Ascending aorta (tissue), 2 donors: ENCODE data around the gene PARD6B. TPM values are rescaled to one million over a fixed set of nuclear protein-coding genes. Genes with fewer than 3 reads are reported as not detected.
A peak's percentile ranks its signal among the peaks of the same experiment; 100 is the strongest.
"Not testable (repeated sequence)": the region's sequence is repeated elsewhere in the genome, so short reads cannot be mapped to it uniquely, and the experiment has no call there.

Experiments
- DNase-seq, 2 donors: peaks; one replicate each; pipeline ENCODE4 v3.0.0-alpha.2; 2019; ENCODE audit warnings: low spot score in 2 of 2
- H3K27ac ChIP-seq, 2 donors: fragments of 200-600 bp; sonication (generic); one replicate each; pipeline ENCODE4 v1.5.1; 2016 to 2017; ENCODE audit warnings: mild to moderate bottlenecking in 1 of 2
- H3K27me3 ChIP-seq: fragments of 200-600 bp; sonication (generic); one replicate; pipeline ENCODE4 v1.5.1; 2017
- H3K36me3 ChIP-seq, 2 donors: fragments of 200-600 bp; sonication (generic); one replicate each; pipeline ENCODE4 v1.5.1; 2016
- H3K4me1 ChIP-seq, 2 donors: fragments of 200-600 bp; sonication (generic); one replicate each; pipeline ENCODE4 v1.5.1; 2016 to 2017; ENCODE audit warnings: mild to moderate bottlenecking in 1 of 2
- H3K4me3 ChIP-seq, 2 donors: fragments of 200-600 bp; sonication (generic); one replicate each; pipeline ENCODE4 v1.5.1; 2016 to 2017; ENCODE audit warnings: mild to moderate bottlenecking in 1 of 2
- H3K9me3 ChIP-seq, 2 donors: fragments of 200-600 bp; sonication (generic); one replicate each; pipeline ENCODE4 v1.5.1; 2016
- CTCF ChIP-seq, 3 experiments: fragments of 200-600 bp in 2 of 3; fragments of 450-650 bp in 1 of 3; sonication (generic) in 2 of 3; IDR thresholded peaks; one replicate each; pipeline ENCODE4 v1.5.1; 2016 to 2019; ENCODE audit warnings: antibody characterized with exemption in 3 of 3, mild to moderate bottlenecking in 1 of 3, moderate library complexity in 1 of 3
- intact Hi-C: fragments of 100-400 bp; cut with DNase I; formaldehyde crosslinking; loops from one replicate; pipeline ENCODE4 v1.15.1; 2023
- total RNA-seq: library from RNA; depleted of rRNA; stranded (reverse); fragments of >200 nt; gene quantifications from one replicate; pipeline ENCODE4 v1.1.0, GENCODE V29; 2016

PARD6B gene
- total RNA-seq, 1 donor from 2014 or later = 1.2 TPM

GRCh38 chr20:50762045-50762422 lies 30.7 kb downstream of the PARD6B start:
- no peak for DNase-seq
- no peaks in the 10 kb centered on the region for H3K27me3 ChIP-seq
- no peaks in the 10 kb centered on the region for H3K36me3 ChIP-seq
- intact Hi-C loops = no loop called here
- peak overlapping the region; percentile 48 to 58 for H3K27ac ChIP-seq
- no peak for TF ChIP-seq CTCF (IDR thresholded peaks at IDR 0.05)
- H3K9me3 ChIP-seq = no peaks in the 10 kb centered on the region
- H3K4me1 ChIP-seq = peaks cover 2 to 16% of the 10 kb centered on the region in 2 donors
- no peak overlapping the region for H3K4me3 ChIP-seq

- H3K27me3 ChIP-seq = no peaks in the 10 kb centered on the region
- intact Hi-C loops = no loop called here
- no peaks in the 10 kb centered on the region for H3K36me3 ChIP-seq
- no peak overlapping the region for H3K4me3 ChIP-seq
- H3K27ac ChIP-seq = peak overlapping the region; percentile 48 to 58
- peaks cover 2 to 16% of the 10 kb centered on the region in 2 donors for H3K4me1 ChIP-seq
- peak; percentile 48 to 89 for DNase-seq
- TF ChIP-seq CTCF (IDR thresholded peaks at IDR 0.05) = no peak
- H3K9me3 ChIP-seq = no peaks in the 10 kb centered on the region
Measured at GRCh38 chr20:50762435-50763220, 31.2 kb downstream of the PARD6B start.

- intact Hi-C loops = not testable (repeated sequence)
Measured at GRCh38 chr20:50763550-50764458, 32.4 kb downstream of the PARD6B start.

GRCh38 chr20:50765251-50765650 lies 33.9 kb downstream of the PARD6B start:
- intact Hi-C loops, DNase-seq, H3K27me3 ChIP-seq, H3K4me3 ChIP-seq, H3K27ac ChIP-seq, H3K9me3 ChIP-seq, H3K36me3 ChIP-seq: not testable (repeated sequence)
- peaks cover 2 to 16% of the 10 kb centered on the region in 2 donors for H3K4me1 ChIP-seq

More at GRCh38 chr20:50763550-50764458, 32.4 kb downstream of the PARD6B start:
- H3K9me3 ChIP-seq, H3K36me3 ChIP-seq, DNase-seq, H3K4me3 ChIP-seq, H3K27me3 ChIP-seq: not testable (repeated sequence)
- H3K4me1 ChIP-seq = peaks cover 2 to 16% of the 10 kb centered on the region in 2 donors
- peak overlapping the region in 1 of 2 donors; percentile 58 for H3K27ac ChIP-seq

GRCh38 chr20:50765674-50766073 lies 34.3 kb downstream of the PARD6B start:
- no peak overlapping the region for H3K27ac ChIP-seq
- TF ChIP-seq CTCF (IDR thresholded peaks at IDR 0.05) = no peak
- no peak for DNase-seq
- H3K27me3 ChIP-seq = no peaks in the 10 kb centered on the region
- H3K9me3 ChIP-seq = no peaks in the 10 kb centered on the region
- H3K36me3 ChIP-seq = no peaks in the 10 kb centered on the region
- H3K4me3 ChIP-seq = no peak overlapping the region
- peaks cover 2 to 16% of the 10 kb centered on the region in 2 donors for H3K4me1 ChIP-seq
- intact Hi-C loops = no loop called here

GRCh38 chr20:50766955-50767809 lies 35.8 kb downstream of the PARD6B start:
- H3K9me3 ChIP-seq, H3K27me3 ChIP-seq, H3K36me3 ChIP-seq, DNase-seq, intact Hi-C loops, H3K4me3 ChIP-seq, H3K27ac ChIP-seq: not testable (repeated sequence)
- peaks cover 2 to 12% of the 10 kb centered on the region in 2 donors for H3K4me1 ChIP-seq

- H3K27me3 ChIP-seq, H3K9me3 ChIP-seq, H3K4me3 ChIP-seq, H3K4me1 ChIP-seq, DNase-seq, H3K27ac ChIP-seq, intact Hi-C loops, H3K36me3 ChIP-seq: not testable (repeated sequence)
Measured at GRCh38 chr20:50768991-50769390, 37.6 kb downstream of the PARD6B start.

- H3K4me1 ChIP-seq, H3K4me3 ChIP-seq, H3K36me3 ChIP-seq, H3K27me3 ChIP-seq, H3K27ac ChIP-seq, intact Hi-C loops, H3K9me3 ChIP-seq, DNase-seq: not testable (repeated sequence)
Measured at GRCh38 chr20:50769551-50770085, 38.2 kb downstream of the PARD6B start.

- H3K4me1 ChIP-seq, intact Hi-C loops, H3K4me3 ChIP-seq, H3K9me3 ChIP-seq, H3K27me3 ChIP-seq, DNase-seq, H3K27ac ChIP-seq, H3K36me3 ChIP-seq: not testable (repeated sequence)
Measured at GRCh38 chr20:50771419-50772080, 40.2 kb downstream of the PARD6B start.
